Adrenal gland (tissue), 5 donors: Measurements from ENCODE around the gene USP10.

Source experiments
- POLR2A ChIP-seq, 2 donors: fragments of 450-650 bp; IDR thresholded peaks; one replicate each; pipeline ENCODE4 v1.6.1; 2017; ENCODE audit warnings: antibody characterized with exemption in 2 of 2, mild to moderate bottlenecking in 2 of 2, moderate library complexity in 1 of 2
- TF ChIP-seq, protein P1 (sequence below), 6 experiments: fragments of 450-650 bp in 4 of 6; fragments of 200-600 bp in 2 of 6; sonication (generic) in 1 of 6; IDR thresholded peaks; 1 replicate in 5 of 6; 2 replicates in 1 of 6; pipeline versions ENCODE4 v1.5.1 to v1.8.0; 2016 to 2021; ENCODE audit warnings: antibody characterized with exemption in 6 of 6, mild to moderate bottlenecking in 2 of 6, moderate library complexity in 1 of 6
- donor health status: DM: no; HTN: no; CAD: no.

DNA sequence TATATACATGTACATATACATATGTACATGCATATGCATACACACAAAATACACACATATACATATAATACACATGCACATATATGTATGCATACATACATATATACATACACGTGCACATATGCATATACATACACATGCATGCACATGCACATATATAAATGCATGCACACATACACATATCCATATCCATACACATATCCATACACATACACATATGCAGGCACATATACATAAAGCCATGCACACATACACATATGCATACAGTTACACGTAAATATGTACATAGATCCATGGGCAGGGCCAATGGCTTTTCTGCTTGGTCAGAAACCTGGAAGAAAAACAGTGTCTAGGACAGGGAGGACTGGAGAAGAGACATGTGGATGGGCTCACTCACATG is 23.9 kb upstream of the USP10 start:
- TF ChIP-seq, protein P1, sequence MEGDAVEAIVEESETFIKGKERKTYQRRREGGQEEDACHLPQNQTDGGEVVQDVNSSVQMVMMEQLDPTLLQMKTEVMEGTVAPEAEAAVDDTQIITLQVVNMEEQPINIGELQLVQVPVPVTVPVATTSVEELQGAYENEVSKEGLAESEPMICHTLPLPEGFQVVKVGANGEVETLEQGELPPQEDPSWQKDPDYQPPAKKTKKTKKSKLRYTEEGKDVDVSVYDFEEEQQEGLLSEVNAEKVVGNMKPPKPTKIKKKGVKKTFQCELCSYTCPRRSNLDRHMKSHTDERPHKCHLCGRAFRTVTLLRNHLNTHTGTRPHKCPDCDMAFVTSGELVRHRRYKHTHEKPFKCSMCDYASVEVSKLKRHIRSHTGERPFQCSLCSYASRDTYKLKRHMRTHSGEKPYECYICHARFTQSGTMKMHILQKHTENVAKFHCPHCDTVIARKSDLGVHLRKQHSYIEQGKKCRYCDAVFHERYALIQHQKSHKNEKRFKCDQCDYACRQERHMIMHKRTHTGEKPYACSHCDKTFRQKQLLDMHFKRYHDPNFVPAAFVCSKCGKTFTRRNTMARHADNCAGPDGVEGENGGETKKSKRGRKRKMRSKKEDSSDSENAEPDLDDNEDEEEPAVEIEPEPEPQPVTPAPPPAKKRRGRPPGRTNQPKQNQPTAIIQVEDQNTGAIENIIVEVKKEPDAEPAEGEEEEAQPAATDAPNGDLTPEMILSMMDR (IDR thresholded peaks at IDR 0.05): no peak
- no peak for TF ChIP-seq POLR2A (IDR thresholded peaks at IDR 0.05)
